ENCODE measurements around the gene BEX4.
A peak's percentile ranks its signal among the peaks of the same experiment; 100 is the strongest.

Gene BEX4

DNA sequence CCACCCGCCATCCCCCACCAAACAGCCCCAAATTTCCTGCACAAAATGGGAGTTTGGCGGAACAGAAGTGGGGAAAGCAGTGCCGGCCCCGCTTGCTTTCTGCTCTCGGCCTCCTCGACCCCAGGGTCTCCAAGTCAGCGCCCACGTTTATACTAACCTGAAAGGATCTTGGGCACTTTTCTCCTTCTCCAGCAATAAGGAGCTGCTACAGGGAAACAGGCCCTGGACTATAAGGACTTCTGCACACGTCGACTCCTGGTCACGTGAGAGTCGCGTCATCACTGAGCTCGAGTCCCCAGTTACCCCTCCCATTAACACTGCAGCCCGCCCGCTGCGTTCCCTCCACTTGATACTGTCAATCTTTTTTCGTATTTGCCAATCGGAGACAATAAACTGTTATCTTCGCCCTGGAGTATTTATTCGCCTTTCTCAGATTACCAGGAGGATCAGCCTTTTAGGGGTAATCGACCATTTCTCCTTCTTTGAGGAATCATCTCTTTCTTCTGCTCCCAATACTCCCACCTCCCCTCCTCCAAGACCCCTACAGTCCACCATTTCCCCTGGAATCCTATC, 40.1 kb downstream of the BEX4 start, which contains the start of gene TCEAL8:
Gene TCEAL8, minus strand, starts transcription at position 235 of the 573 bp plus-strand sequence. CDS start 1,176 bp downstream, outside the sequence.
- in situ Hi-C loops (cut with HindIII; ENCODE audit: low sequenced_read_pairs): no loop called here
- H3K4me3 ChIP-seq (ENCODE audit: low read depth, low read length): peak within 1 kb of the TSS; percentile 75
- TF ChIP-seq, protein P1, sequence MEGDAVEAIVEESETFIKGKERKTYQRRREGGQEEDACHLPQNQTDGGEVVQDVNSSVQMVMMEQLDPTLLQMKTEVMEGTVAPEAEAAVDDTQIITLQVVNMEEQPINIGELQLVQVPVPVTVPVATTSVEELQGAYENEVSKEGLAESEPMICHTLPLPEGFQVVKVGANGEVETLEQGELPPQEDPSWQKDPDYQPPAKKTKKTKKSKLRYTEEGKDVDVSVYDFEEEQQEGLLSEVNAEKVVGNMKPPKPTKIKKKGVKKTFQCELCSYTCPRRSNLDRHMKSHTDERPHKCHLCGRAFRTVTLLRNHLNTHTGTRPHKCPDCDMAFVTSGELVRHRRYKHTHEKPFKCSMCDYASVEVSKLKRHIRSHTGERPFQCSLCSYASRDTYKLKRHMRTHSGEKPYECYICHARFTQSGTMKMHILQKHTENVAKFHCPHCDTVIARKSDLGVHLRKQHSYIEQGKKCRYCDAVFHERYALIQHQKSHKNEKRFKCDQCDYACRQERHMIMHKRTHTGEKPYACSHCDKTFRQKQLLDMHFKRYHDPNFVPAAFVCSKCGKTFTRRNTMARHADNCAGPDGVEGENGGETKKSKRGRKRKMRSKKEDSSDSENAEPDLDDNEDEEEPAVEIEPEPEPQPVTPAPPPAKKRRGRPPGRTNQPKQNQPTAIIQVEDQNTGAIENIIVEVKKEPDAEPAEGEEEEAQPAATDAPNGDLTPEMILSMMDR (IDR thresholded peaks at IDR 0.05; ENCODE audit: low read depth, low read length): no peak
- peak; percentile 57 for DNase-seq (ENCODE audit: low read depth, low spot score)

DNA sequence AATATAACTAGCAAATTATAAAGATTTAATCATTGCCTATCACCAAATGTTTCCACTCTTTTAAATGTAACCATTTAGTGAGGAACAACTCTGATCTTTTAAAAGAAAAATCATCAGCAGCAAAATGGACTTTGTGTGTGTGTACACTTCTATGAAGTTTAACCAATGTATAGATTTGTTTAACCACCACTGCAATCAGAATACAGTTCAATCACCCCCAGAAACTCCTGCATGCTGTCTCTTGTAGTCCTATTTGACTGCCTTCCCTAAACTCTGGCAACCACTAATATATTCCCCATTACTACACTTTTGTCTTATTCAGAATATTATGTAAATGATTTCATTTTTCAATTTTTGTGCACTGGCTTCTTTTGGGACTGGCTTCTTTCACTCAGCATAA, 41.7 kb downstream of the BEX4 start:
- in situ Hi-C loops (cut with HindIII; ENCODE audit: low sequenced_read_pairs): no loop called here
- no peak overlapping the region for H3K4me3 ChIP-seq (ENCODE audit: low read depth, low read length)
- DNase-seq (ENCODE audit: low read depth, low spot score): no peak
- TF ChIP-seq, protein P1 (IDR thresholded peaks at IDR 0.05; ENCODE audit: low read depth, low read length): no peak

- TF ChIP-seq, protein P1 (IDR thresholded peaks at IDR 0.05; ENCODE audit: low read depth, low read length): no peak
- no peak for DNase-seq (ENCODE audit: low read depth, low spot score)
- H3K4me3 ChIP-seq (ENCODE audit: low read depth, low read length): no peak overlapping the region
- in situ Hi-C loops (cut with HindIII; ENCODE audit: low sequenced_read_pairs): no loop called here
Observed at GRCh38 chrX:103258275-103258674, 43.4 kb downstream of the BEX4 start.
